ENCODE results near the gene POLL.

Gene POLL

DNA sequence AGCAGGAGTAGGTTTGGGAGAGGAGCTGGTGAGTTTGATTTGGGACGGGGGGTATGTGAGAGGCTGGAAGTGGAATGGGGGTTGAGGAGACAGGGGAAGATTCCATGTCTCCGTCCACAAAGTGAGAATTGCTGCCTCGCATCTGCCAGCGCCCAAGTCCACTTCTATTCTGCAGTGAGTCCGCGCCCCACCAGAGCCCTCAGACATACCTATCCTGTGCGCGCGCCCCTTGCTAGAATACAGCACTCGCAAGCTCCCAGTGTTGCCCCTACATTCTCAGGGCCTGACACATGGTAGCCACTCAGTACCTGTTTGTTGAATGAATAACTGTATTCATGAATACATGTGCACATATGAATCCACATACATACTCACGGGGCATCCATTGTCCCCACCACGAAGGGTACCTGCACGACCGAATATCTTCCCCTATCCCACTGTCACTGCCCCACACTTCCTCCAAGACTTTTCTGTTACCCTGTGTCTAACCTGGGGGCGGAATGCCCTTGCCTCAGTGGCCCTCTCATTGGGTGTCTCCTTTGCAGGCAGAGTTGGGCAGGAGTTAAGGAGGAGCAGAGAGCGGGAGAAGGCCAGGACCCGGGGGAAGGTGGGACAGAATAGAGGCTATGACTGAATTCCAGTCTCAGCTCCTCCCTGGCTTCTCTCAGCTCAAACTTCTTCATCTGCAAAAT lies 19.9 kb downstream of the POLL start:
- no peak for TF ChIP-seq CTCF (IDR thresholded peaks at IDR 0.05; ENCODE audit: low read depth, low read length)

GRCh38 chr10:101567165-101568006 lies 20.7 kb downstream of the POLL start:
- no peaks in the 10 kb centered on the region for H3K9me3 ChIP-seq
- no peak for DNase-seq
- H3K4me1 ChIP-seq = no peaks in the 10 kb centered on the region; the same call in 1 of the 2 replicates
- no peak overlapping the region; the same call in 1 of the 2 replicates for H3K4me3 ChIP-seq (ENCODE audit: low read depth, low read length)
- no peak for TF ChIP-seq CTCF (IDR thresholded peaks at IDR 0.05; ENCODE audit: low read depth, low read length)
- no peaks in the 10 kb centered on the region for H3K36me3 ChIP-seq
- H3K27me3 ChIP-seq = peaks cover 5% of the 10 kb centered on the region

More for the DNA sequence above, 19.9 kb downstream of the POLL start:
- peaks cover 5% of the 10 kb centered on the region for H3K27me3 ChIP-seq
- no peak for DNase-seq
- no peaks in the 10 kb centered on the region for H3K36me3 ChIP-seq
- H3K9me3 ChIP-seq = peaks cover 5% of the 10 kb centered on the region; the same call in 1 of the 2 replicates
- H3K4me1 ChIP-seq = no peaks in the 10 kb centered on the region; the same call in 1 of the 2 replicates
- no peak overlapping the region for H3K4me3 ChIP-seq (ENCODE audit: low read depth, low read length)

DNA sequence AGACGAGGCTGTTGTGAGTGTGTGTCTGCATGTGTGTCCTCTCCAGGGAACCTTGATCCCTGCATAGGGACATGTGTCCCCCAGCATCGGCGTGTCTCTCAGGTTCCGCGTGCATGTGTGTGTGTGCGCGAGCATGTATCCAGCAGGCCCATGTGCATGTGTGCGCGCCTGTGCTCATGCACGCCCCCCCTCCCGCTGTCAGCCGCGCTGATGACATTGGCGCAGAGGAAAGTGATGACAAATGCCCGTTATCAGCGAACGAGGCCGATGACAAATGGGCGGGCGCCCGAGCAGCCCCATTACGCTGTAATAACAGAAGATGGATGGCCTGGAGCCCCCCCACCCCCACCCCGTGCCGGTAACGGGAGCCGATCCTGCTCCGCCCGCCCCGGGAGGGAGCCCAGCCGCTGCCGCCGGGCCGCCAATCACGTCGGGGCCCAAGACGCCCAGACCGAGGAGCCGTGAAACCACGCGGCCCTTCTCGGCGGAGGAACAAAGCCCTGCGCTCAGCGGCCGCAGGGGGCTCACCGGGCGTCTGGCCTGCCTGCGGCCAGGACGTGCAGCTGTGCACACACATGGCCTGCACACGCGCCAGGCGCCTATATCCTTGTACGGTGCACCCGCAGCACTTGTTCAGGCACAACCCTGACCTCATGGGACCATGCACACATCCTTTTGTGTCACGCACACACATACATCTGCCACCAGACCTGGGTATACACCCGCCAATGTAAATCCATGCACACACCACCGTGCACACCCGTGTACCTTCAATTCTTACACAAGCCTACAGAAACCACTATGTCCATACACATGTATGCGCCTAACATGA lies 21.5 kb downstream of the POLL start:
- Histone ChIP-seq H3K9me3 (no peaks in the 10 kb centered on the region), H3K36me3 (no peaks in the 10 kb centered on the region), H3K4me3 (ENCODE audit: low read depth, low read length) (peak overlapping the region; percentile 41), H3K4me1 (peaks cover 2% of the 10 kb centered on the region), H3K27me3 (peaks cover 5% of the 10 kb centered on the region)
- DNase-seq = peak; percentile 79
- TF ChIP-seq CTCF (IDR thresholded peaks at IDR 0.05; ENCODE audit: low read depth, low read length) = no peak

GRCh38 chr10:101565936-101566332 lies 22.1 kb downstream of the POLL start:
- no peak for DNase-seq
- Histone ChIP-seq H3K36me3 (no peaks in the 10 kb centered on the region), H3K4me3 (ENCODE audit: low read depth, low read length) (peak overlapping the region; percentile 41), H3K4me1 (peaks cover 8% of the 10 kb centered on the region), H3K27me3 (peaks cover 5% of the 10 kb centered on the region), H3K9me3 (no peaks in the 10 kb centered on the region)
- TF ChIP-seq CTCF (IDR thresholded peaks at IDR 0.05; ENCODE audit: low read depth, low read length) = no peak

DNA sequence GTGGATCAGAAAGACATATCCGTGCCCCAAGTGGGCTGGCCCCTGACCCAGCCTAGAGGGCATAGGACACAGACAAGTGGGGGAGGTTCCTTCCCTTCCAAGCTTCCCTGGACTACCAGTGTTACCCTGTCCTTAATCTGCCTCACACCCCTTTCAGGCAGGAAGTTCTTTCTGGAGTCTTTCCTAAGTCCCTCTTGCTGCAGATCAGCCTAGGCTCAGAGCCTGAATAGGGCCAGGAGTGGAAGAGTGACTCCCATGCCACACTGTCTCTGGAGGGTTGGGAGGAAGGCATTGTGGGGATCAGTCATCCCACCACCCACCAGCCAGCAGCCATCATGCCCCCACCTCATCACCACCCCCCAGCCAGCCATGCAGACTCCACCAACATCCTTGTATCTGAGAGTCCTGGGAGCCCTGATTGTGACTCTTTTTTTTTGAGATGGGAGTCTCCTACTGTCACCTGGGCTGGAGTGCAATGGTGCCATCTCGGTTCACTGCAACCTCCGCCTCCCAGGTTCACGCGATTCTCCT lies 22.6 kb downstream of the POLL start:
- TF ChIP-seq CTCF (IDR thresholded peaks at IDR 0.05; ENCODE audit: low read depth, low read length) = no peak
- no peak overlapping the region for H3K4me3 ChIP-seq (ENCODE audit: low read depth, low read length)
- DNase-seq = no peak
- H3K27me3 ChIP-seq = peaks cover 5% of the 10 kb centered on the region
- H3K36me3 ChIP-seq = no peaks in the 10 kb centered on the region
- peaks cover 13% of the 10 kb centered on the region for H3K4me1 ChIP-seq
- H3K9me3 ChIP-seq = no peaks in the 10 kb centered on the region
